GM12864 (cell line): ENCODE results near the gene NEURL4.

ENCODE experiments used
- DNase-seq: peaks from one replicate; pipeline ENCODE4 v3.0.0-alpha.2; 2011; ENCODE audit warnings: low read depth
- H3K4me3 ChIP-seq: 2 replicates; pipeline ENCODE4 v1.5.1; 2011; ENCODE audit warnings: mild to moderate bottlenecking, low read depth, low read length, control low read depth
- TF ChIP-seq, protein P1 (sequence below): IDR thresholded peaks from 2 replicates; pipeline ENCODE4 v1.5.1; 2011; ENCODE audit warnings: low read depth, mild to moderate bottlenecking, moderate library complexity, low read length, control low read depth, inconsistent platforms; ENCODE audit errors: missing control alignments

The NEURL4 gene

DNA sequence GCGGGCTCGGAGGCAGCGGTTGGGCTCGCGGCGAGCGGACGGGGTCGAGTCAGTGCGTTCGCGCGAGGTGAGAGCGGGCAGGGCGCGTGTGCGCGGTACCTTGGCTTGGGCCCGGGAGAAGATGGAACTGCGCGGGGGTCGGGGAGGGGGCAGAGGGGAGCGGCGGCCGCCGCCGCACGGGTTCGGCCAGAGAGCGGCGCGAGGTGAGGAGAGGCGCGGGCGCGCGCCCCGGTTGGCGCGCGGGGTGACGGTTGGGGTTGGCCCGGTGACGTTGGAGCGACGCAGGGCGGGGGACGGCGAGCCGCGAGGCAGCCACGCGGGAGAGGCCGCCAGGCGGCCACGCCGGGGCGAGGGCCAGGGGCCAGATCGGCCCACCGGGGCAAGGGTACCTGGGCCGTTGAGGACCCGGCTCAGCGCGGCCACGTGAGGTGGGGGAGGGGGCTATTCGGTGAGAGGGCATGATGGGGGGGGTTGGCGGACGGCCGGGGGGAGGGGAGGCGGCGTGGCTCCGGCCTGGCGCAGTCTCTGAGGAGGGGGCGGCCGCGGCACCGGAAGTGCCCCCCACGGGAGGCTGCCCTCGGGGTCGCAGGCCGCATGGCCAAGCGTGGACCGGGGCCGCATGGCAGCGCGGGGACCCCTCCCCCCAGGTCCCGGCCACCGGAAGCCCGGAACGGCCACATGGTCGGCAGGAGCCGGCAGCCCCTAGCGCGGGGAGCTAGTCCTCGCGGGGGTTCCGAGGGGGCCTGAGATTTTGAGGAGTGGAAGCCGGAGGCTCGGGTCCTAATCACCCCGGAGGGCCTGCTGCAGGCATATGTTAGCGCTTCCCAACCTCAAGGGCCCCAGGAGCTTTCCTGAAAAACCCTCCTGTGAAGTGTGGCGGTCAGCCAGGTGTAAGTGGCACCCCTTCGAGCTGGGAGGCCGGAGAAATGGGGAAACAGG lies 21.2 kb downstream of the NEURL4 start:
- peak overlapping the region; percentile 65 for H3K4me3 ChIP-seq
- TF ChIP-seq, protein P1, sequence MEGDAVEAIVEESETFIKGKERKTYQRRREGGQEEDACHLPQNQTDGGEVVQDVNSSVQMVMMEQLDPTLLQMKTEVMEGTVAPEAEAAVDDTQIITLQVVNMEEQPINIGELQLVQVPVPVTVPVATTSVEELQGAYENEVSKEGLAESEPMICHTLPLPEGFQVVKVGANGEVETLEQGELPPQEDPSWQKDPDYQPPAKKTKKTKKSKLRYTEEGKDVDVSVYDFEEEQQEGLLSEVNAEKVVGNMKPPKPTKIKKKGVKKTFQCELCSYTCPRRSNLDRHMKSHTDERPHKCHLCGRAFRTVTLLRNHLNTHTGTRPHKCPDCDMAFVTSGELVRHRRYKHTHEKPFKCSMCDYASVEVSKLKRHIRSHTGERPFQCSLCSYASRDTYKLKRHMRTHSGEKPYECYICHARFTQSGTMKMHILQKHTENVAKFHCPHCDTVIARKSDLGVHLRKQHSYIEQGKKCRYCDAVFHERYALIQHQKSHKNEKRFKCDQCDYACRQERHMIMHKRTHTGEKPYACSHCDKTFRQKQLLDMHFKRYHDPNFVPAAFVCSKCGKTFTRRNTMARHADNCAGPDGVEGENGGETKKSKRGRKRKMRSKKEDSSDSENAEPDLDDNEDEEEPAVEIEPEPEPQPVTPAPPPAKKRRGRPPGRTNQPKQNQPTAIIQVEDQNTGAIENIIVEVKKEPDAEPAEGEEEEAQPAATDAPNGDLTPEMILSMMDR, result no peak
- DNase-seq, result no peak

DNA sequence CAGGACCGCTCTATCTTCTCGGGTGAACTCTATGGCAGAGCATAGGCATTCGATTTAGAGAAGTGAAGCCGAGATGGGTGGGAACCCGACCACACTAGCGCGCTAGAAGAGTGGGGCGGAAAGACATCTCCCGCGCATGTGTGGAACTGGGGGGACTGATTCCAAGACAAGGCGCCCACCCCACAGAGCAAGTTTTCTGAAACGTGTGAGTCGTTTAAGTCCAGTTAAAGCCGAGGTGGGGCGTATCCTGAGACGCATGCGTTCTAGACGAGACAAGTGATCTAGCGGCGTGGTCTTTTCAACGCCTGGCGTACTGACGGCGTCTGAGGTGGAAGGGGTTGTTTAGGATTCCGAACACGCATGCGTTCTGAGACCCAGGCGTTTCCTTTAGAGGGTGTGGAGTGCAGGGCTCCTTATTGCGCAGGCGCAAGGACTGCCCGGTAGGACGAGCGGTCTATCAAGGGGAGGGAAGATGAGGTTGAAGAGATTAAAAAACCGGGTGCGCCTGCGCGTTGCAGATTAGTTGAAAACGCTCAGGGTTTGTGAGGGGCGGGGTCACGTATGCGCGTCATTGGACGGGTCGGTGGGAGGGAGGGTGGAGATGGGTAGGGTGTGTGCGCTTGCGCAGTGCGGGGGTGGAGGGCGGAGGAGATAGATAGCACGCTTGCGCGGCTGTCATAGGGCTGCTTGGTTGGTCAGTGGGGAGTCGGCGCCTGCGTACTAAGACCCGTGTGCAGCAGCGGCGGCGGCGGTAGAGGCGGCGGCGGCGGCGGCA lies 22.0 kb downstream of the NEURL4 start, which contains the start of gene EIF5A:
Gene EIF5A (plus strand): TSS at position 718 of the 775 bp plus-strand sequence. CDS start 2,008 bp downstream, outside the sequence.
- DNase-seq, result peak; percentile 99
- peak within 1 kb of the TSS; percentile 65 for H3K4me3 ChIP-seq
- TF ChIP-seq, protein P1, result no peak

DNA sequence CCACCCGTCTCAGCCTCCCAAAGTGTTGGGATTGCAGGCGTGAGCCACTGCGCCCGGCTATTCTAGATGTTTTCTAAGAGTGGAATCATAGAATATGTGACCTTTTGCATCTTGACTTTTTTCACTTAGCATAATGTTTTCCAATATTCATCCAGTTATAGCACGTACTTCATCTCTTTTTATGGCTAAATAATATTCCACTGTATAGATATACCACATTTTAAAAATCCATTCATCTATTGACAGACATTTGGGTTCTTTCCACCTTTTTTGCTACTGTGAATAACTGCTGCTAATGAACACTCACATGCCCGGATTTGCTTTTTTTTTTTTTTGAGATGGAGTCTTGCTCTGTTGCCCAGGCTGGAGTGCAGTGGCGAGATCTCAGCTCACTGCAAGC lies 25.0 kb downstream of the NEURL4 start:
- H3K4me3 ChIP-seq, result no peak overlapping the region
- TF ChIP-seq, protein P1, result no peak
- no peak for DNase-seq

DNA sequence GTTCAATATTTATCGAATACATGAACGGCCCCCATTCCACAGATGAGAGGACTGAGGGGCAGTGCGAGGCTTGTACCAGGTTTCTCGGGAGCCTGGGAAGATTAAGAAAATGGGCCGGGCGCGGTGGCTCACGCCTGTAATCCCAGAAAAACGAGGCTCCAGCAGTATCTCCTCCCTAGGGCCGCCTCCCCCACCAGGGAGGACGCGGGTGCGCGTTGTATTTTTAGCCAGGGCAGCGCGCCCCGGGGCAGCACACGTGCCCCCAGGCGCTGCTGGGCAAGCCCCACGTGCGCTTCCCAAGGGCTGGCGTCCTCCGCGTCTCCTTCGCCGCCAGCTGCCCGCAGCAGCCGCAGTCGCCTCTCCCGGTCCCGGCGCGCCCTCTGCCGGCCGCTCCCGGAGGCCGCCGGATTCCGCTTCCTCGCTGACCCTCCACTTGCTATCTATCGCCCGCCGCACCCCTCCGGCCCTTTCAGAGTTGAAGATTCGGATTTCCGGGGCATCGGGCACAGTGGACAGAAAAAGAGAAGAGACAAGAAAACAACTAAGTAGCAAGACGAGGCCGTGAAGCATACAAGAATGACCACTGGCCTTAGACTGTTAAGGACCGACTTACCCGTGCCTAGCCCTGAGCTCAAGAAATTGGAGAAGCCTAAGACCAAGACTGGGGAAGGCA lies 32.8 kb downstream of the NEURL4 start:
- H3K4me3 ChIP-seq, result no peak overlapping the region
- TF ChIP-seq, protein P1, result peak; percentile 83
- no peak for DNase-seq

DNA sequence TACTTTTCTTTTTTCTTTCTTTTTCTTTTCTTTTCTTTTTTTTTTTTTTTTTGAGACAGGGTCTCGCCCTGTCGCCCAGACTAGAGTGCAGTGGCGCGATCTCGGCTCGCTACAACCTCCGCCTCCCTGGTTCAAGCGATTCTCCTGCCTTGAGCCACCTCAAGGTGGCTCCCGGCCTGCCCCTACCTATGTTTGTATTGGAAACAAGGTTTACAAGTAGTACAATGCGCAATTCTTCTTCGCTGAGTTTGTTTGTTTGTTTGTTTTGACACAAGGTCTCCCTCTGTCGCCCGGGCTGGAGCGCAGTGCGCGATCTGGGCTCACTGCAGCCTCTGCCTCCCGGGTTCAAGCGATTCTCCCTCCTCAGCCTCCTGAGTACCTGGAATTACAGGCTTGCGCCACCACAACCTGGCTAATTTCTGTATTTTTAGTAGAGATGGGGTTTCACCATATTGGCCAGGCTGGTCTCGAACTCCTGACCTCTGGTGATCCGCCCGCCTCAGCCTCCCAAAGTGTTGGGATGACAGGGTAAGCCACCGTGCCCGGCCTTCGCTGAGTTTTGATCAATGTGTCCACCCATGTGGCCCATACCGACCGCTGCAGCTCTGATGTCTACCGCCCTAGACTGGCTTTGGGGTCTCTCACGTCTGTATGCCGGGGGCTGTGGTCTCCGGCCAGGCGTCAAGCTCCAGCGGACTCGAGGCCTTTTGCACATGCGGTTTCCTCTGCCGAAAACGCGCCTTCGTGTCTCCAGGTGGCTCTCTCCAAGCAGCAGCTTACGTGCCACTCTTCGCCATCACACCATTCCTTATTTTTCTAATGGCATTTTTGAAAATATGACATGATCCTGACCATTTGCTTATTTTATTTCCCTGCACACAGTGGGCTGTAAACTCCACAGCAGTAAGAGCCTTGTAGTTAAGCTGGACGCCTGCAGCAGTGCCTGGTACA lies 33.6 kb downstream of the NEURL4 start:
- no peak for DNase-seq
- peak overlapping the region; percentile 34 for H3K4me3 ChIP-seq
- TF ChIP-seq, protein P1, result peak; percentile 8
